OCI-M1 (cell line): ENCODE data around the gene TBC1D22A.

Source experiments
- DNase-seq: peaks from one replicate; lab custom pipeline; 2025; lab: John Stamatoyannopoulos, UW

The TBC1D22A gene

DNA sequence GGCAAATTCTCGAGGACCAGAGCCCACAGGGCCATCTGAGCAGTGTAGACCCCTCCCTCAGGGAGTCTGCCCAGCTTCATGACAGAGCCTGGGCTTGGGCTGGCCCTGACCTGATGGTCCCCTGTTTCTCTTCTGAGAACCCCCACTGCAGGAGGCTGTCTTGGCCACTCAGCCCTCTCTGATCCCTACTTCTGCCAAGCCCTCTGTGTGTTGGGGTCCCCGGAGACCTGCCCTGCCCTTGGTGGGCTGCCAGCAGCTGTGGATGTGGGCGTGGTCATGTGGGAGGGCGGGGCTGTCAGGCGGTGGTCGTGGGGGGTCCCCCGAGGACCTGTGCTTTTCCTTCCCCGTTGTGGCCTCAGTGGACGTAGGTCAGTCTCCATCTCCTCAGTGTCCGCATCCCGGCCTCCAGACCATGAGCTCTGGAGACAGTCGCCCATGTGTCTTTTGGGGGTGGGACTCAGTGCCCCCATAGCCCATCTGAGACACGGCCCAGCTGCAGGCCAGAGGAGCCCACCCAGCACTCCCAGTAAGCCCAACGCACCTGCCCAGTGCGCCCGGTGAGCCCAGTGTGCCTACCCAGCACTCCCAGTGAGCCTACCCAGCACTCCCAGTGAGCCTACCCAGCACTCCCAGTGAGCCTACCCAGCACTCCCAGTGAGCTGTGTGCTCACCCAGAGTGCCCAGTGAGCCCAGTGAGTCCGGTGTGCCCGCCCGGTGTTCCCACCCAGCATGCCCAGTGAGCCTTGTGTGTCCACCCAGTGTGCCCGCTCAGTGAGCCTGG lies 409.2 kb downstream of the TBC1D22A start:
- no peak for DNase-seq

DNA sequence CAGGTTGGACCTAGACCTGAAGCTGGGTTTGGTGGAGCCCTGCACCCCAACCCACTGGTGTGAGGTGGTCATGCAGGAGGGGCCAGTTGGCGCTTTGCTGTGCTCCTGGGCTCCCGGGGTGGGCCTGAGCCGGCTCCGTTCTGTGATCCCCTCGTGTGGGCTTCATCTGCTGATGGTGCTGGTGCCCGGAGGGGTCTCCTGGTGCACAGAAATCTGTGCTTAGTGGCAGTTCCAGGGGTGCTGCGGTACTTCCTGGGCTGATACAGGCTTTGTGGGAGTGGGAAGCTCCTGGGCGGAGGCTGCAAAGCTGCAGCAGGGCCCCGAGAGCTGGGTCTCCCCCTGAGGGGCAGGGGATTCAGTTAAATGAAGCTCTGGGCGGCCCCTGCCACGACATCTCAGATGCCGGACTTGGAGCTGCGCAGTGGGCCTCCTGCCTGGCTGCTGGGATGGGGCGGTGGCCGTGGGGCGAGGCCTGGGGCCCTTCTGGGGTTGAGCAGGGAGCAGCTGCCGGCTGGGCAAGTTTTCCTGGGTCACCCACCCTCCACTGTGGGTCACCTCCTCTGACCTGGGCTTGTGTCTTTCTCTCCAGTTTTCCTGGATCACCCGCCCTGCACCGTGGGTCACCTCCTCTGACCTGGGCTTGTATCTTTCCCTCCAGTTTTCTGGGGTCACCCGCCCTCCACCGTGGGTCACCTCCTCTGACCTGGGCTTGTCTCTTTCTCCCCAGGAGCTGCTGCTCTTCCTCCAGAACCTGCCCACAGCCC lies 410.5 kb downstream of the TBC1D22A start:
- DNase-seq, result no peak

DNA sequence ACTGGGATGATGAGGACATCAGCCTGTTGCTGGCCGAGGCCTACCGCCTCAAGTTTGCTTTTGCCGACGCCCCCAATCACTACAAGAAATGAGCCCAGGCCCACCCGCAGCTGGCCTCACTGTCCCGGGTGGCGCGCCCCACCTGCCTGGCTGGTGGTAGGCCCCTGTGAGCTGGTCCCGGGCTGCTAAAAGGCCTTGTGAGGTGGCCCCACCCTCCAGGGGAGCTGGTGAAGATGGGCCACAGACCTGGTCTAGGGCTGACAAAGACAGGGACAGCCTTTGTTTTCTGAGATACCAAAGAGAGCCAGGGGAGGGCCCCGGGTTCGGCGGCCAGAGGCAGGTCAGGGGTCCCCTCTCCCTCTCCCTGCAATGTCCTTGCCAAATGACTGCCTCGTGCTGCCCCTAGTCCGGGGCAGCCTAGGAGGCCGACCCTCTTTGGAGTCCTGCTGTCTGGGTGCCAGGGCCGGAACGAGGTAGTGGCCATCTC lies 411.1 kb downstream of the TBC1D22A start:
- no peak for DNase-seq

DNA sequence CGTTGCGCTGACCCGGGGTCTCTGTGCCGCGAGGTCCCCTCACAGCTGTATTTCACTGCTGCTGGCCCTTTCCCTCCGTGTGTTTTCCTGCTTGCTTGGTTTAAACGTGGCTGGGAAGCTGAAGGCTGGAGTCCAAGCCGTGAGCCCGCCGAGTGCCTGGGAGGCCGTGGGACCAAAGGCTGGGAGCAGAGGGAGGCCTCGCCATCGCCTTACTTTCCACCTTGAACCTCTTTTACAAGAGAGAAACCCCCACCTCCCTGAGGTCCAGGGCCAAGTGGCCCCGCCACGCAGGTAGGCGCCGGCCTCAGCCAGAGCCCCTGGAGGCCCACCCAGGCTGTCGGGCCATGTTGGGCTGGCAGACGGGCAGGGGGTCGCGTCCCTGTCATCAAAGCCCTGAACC lies 411.6 kb downstream of the TBC1D22A start:
- DNase-seq, result no peak

DNA sequence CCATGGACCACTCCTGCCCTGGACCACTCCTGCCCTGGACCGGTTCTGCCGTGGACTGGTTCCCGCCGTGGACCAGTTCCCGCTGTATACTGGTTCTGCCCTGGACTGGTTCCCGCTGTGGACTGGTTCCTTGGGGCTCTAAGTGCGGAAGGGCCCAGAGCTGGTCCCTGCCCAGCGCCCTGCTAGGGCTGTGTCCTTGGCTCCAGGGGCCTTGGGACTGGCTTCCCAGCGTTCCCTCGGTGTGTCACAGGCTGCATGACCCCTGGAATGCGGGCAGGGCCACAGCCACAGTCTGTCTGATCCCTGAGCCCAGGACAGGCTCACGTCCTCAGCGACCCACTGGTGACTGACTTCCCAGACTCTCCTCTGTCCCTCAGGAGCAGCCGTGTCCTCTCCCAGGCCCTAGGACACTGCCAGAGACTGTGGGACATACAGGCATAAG lies 412.2 kb downstream of the TBC1D22A start:
- DNase-seq, result no peak

DNA sequence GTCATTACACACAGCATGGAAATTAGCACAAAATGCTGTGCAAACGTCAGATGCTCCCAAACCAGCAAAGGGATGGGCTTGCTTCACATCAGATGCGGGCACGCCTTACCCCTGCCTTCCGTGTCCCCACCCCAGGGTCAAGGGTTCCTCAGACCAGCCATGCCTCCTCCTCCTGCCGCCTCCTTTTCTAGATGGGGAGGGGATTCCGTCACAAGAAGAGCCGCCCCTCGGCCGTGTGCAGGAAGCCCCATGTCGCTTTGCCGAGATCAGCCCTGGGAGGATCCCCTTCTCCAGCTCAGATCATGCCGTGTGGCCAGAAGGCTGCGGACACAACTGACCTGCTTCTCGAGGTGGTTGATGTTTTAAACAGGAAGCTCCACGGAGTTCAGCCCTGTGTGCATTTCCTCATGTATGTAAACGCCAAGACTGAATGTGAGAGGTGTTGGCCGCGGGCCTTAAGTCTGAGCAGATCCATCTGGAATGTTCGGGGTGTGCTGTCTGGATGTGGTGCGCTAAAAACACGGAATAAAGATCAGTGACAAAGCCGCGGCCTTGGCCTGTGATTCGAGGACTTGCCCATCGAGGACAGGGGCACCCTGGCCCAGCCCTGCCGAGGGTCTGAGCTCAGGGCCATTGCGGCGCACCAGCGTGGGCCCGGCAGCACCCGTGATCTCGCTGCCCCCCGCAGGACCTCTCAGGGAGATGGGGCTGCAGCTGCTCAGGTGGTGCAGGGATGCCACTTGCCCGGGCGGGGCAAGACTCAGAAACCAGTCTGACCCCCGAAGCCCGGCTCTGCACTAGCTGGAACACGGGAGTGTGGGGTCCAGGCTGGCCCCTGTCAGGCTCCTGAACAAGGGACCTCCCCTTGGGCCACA lies 412.9 kb downstream of the TBC1D22A start:
- DNase-seq, result no peak

DNA sequence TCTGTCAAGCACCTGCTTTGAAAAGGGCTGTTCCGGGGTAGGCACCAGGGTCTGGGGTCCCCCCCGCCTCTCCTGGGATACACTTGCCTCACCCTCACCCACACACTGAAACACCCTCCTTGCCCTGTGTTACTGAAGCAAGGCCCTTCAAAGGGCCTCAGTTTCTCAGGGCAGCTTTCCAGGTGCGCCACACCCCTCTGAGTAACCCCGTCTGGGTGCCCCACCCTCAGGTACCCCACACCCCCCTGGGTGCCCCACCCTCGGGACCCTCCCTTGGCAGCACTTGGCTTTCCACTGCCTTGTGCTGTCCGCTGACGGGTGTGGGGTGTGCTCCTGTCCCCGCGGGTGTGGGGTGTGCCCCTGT lies 413.6 kb downstream of the TBC1D22A start:
- DNase-seq, result no peak

DNA sequence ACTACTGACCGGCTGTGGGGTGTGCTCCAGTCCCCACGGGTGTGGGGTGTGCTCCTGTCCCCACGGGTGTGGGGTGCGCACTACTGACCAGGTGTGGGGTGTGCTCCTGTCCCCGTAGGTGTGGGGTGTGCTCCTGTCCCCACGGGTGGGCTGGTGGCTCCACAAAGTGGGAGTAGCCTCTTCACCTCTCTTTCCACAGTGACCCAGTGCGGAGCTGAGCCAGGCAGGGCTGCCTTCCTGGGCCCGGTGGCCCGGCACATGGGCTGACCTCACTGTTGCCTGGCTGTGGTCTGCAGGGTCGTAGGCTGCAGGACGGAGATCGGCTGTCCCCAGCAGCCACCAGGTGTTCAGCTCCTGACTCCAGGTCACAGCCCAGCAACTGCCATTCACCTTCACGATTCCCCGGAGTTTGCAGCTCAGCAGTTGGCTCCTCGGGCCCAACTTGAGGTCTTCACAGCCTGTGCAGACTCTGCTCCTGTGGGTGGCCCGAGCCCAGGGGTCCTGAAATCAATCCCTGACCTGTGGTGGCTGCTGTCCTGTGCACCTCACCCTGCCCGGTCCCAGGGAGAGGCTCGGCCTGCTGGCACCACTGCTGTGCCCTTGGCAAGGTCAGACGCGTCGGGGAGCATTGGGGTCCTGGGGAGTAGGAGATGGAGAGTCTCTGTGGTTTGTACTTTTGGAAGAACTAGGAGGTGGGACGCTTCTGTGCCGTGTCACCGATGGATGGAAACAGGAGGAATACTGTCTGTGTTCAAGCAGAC lies 414.3 kb downstream of the TBC1D22A start:
- no peak for DNase-seq

DNA sequence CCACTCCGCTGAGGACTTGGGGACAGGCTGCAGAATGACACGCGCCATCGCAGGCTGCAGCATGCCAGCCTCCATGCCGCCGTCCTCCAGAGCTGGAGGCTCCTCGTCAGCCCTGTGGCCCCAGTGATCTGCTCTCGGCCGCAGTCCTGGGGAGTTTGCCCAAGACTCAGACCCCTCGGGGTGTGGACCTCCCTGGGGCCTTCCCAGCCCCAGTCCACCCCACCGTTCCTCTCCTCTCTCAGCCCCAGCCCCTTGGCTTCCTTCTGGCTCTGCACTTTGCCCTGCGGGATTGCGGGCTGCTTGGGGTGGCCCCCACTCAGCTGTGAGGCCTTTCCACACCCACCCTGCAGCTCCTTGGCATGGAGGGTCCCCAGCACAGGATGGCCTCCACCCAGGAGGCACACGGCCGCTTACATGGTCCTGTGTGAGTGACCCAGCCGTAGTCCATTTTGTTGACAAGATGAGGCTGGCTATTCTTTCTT lies 414.9 kb downstream of the TBC1D22A start:
- DNase-seq, result no peak

DNA sequence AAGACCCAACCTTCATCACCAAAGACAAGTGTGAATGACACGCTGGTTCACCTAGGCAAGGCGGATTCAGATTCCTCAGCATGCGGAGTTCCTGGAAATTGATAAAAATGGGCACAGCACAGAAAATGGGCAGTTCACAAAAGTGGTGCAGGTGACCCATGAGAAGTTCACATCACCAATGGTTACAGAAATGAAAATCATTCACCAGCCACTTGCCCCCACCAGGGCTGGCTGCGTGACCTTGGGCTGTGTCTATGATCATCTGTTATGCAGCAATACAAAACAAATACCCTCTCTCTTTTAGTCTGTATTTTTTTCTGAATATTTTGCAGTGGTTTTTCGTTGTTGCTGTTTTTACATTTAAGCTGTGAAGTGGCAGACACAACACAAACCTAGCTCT lies 415.9 kb downstream of the TBC1D22A start:
- DNase-seq, result no peak

DNA sequence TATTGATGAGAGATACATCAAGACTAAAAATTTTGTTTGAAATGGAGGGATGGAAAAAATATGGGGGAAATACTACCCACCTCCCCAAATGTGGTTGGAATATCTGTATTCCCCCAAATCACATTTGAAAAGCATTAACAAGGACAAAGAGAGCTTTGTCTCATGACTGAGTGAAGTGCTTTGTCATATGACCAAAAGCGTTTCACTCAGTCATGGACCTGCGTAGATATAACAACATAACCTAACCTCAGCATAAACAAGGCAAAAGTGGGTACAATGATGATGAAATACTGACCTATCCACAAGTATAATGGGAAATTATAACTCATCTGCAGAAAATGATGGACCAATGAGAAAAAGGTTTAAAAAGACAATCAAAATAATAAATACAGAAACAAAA lies 418.3 kb downstream of the TBC1D22A start:
- no peak for DNase-seq

DNA sequence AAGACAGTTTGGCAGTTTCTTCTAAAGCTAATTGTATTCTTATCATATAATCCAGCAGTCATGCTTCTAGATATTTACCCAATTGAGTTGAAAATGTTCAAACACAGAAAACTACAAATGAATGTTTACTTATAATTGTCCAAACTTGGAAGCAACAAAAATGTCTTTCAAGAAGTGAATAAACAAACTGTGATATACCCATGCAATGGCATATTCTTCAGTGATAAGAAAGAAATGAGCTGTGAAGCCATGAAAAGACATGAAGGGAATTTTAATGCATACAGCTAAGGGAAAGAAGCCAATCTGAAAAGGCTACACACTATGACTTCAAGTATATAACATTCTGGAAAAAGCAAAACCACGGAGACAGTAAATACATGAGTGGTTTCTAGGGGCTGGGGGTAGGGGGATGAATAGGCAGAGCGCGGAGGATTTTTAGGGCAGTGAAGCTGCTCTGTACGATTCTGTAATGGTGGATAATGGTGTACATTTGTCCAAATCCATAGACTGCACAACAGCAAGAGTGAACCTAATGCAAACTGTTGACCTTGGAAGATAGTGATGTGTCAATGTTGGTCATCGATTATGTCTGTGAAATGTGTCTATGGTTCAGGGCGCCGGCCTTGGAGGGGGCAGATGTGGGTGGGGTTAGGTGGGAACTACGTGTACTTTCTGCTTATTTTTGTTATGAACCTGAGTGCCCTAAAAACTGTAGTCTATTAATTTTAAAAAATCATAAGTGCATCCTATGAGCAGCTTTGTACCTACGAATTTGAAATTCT lies 424.9 kb downstream of the TBC1D22A start:
- no peak for DNase-seq

DNA sequence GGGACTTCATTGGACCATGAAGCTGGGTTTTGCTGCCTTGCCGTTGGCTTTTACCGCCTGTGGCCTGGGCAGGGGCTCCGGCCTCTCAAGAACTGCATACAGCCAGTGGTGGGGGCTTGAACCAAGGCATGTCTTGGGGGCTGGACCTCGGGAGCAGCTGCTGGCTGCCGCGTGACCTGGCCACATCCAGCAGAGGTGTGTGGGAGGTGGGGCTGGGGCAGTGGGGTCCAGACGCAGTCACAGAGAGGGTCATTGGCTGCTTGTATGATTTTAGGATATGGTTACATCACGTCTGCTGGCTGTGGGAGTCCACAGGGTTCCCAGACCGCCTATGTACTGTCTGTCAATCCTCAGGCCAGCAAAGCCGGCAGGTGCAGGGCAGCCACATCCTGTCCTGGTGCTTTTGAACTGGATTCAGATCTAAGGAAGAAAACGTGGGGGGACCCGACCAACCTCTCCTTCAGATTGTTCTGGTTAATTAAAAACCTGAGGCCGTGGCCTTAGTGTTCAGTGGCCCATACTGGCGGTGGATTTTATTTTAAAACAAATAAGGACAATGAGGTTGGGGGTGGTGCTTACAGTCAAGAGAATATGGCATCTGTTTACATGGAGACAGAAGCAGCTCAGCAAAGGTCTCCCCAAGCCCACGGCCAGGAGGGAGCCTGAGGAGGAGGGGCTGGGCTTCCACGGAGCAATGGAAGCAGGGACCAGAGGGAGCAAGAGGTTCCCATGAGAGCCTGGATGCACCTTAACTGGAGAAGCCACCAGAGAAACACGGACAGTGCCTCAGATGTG lies 426.0 kb downstream of the TBC1D22A start:
- DNase-seq, result no peak

DNA sequence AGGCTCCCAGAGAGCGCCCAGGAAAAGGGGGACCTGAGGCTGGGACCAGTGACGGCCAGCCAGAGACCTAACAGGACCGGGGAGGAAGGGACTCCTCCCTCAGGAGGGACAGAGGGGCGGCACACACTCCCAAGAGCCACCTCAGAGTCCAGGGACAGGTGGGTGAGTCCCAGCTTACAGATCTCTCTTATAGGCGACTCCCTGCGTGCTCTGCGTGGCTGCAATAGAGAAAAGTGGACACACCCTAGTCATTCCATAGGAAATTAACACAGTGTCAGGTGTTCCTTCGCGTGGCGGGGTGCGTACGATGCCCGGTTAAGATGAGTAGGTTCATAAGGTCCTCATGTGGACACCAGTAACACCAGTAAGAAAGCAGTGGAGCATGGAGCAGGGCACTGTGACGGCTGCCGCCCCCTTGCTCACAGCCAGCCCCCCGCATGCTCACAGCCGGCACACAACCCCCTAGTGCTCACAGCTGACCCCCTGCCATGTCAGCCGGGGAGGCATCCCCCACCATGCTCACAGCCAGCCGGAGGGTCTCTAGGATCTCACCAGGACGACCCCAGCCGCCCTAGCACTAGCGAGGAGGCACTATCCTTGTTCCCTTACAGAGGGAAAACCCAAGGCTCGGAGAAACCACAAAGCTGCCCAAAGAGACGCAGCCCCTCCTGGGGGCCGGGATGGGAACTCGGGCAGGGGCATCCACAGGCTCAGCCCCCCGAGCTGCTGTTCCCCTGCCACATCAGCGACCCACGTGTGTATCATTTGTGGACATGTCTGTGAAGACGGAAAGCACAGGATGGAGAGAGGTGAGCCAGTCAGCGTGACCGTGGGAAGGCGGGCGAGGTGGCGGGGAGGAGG lies 426.8 kb downstream of the TBC1D22A start:
- DNase-seq, result no peak

DNA sequence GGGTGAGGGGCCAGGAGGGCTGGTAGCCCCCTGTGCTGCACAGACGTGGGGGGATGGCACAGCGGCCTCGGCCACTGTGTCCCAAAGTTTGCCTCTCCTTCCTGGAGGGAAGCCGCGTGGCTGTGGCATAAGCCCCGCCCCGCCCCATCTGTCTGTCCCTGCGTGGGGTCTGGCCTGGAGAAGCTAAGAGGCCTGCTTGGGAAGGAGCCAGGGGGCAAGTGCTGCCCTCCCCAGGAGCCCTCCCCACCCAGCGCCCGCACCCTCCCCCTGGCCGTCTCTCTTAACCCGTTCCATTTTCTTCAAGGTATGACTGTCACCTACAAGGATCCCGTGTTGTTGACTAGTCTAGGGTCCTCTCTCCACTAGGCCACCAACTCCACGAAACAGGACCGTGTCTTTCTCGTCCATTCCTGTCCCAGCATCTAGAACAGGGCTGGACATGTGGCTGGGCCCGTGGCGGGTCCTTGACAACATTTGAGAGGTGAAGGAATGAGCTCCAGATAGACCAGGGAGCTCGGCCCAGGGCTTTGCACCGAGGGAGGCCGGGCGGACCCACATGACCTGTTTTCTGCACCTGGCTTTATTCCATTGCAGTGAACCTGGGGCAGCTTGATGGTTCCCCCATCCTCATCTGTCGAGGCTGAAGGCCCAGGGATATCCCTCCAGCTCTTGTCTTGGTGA lies 428.0 kb downstream of the TBC1D22A start:
- DNase-seq, result no peak

DNA sequence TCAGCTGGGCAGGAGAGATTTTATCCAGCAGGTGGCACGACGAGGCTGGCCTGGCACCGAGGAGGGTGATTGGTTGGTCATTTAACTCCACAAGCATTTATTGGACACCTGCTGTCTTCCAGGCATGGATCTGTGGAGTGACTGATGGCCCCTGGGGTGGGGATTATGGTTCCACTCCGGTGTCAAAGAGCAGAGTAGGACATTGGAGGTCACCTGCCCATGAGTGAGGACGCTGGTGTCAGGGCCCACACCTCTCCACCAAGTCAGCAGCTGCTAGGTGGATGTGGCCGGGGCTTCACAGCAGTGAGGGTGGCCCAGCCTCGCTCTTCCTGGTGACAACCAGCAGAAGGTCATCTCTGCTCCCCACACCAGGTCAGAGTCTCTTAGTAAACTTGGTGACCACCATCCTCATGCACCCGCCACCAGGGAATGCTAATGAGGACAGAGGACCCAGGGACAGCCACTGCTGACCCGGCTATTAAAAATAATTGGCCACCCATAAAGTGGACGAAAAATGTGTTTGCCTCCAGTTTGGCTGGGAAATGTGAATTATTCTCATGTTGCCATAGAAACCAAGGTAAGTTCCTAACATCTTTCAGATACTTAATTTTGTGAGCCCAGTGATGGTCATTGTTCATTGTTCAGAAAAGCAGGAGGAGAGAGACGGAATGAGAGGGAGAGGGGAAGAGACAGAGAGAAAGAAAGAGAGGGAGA lies 428.7 kb downstream of the TBC1D22A start:
- no peak for DNase-seq
